ENCODE measurements around the gene PPM1N. TPM values are rescaled to one million over a fixed set of nuclear protein-coding genes. Genes with fewer than 3 reads are reported as not detected.
A peak's percentile ranks its signal among the peaks of the same experiment; 100 is the strongest.

The PPM1N gene
- total and polyA plus RNA-seq, 2 of the 13 experiments (the other 11 are each of a cell fraction or from before 2014, with no cell fraction given): 0.31 to 1.8 TPM

GRCh38 chr19:45455707-45456499, 42.3 kb upstream of the PPM1N start (continued):
- TF ChIP-seq HBP1 (CRISPR knock-in tag; IDR thresholded peaks at IDR 0.05; ENCODE audit: low read depth) (no peak; the same call in 1 of the 2 replicates), ZNF646 (CRISPR knock-in tag; IDR thresholded peaks at IDR 0.05) (peak; percentile 47; the same call in 1 of the 2 replicates), BCL3 (CRISPR knock-in tag; IDR thresholded peaks at IDR 0.05) (no peak; the same call in 1 of the 2 replicates), CSRNP2 (CRISPR knock-in tag; conservative IDR thresholded peaks at IDR 0.05; ENCODE audit: low read depth) (no peak), SALL1 (CRISPR knock-in tag; IDR thresholded peaks at IDR 0.05) (peak; percentile 80), CCDC6 (CRISPR knock-in tag; IDR thresholded peaks at IDR 0.05) (no peak), POLR2G (IDR thresholded peaks at IDR 0.05; ENCODE audit: low read depth, low read length) (no peak)
